Measurements from ENCODE around the gene PLVAP.
"Not testable (repeated sequence)": the region's sequence is repeated elsewhere in the genome, so short reads cannot be mapped to it uniquely, and the experiment has no call there.

PLVAP gene

GRCh38 chr19:17385878-17386611 is 8.9 kb upstream of the PLVAP start:
- peak; percentile 77 for DNase-seq (ENCODE audit: extremely low spot score)
- TF ChIP-seq HDGF (IDR thresholded peaks at IDR 0.05; ENCODE audit: borderline replicate concordance) (no peak), LEF1 (IDR thresholded peaks at IDR 0.05; ENCODE audit: borderline replicate concordance) (no peak), FOXA1 (IDR thresholded peaks at IDR 0.05) (no peak), BHLHE40 (IDR thresholded peaks at IDR 0.05; ENCODE audit: borderline replicate concordance) (no peak), ELF4 (IDR thresholded peaks at IDR 0.05) (no peak), L3MBTL2 (conservative IDR thresholded peaks at IDR 0.05) (no peak), CTBP1 (IDR thresholded peaks at IDR 0.05; ENCODE audit: borderline replicate concordance) (no peak), FOXM1 (IDR thresholded peaks at IDR 0.05; ENCODE audit: borderline replicate concordance) (no peak), FOXK2 (IDR thresholded peaks at IDR 0.05) (no peak), PKNOX1 (IDR thresholded peaks at IDR 0.05) (no peak), ARNT (IDR thresholded peaks at IDR 0.05) (no peak), SUZ12 (IDR thresholded peaks at IDR 0.05) (no peak), NFRKB (IDR thresholded peaks at IDR 0.05) (no peak), SP1 (IDR thresholded peaks at IDR 0.05) (no peak)
- CTCF ChIA-PET: interaction anchor here (0.7 to 1.7 kb wide), 7 partner anchors 10 to 599 kb away, joined by 3 to 9 read pairs (median 5); no protein-coding TSS in a partner anchor
- POLR2A ChIA-PET: no interaction called here

GRCh38 chr19:17380426-17381138 is 3.4 kb upstream of the PLVAP start:
- TF ChIP-seq NFRKB (IDR thresholded peaks at IDR 0.05) (no peak), FOXA1 (IDR thresholded peaks at IDR 0.05) (no peak), FOXK2 (IDR thresholded peaks at IDR 0.05) (no peak), FOXM1 (IDR thresholded peaks at IDR 0.05; ENCODE audit: borderline replicate concordance) (no peak), ARNT (IDR thresholded peaks at IDR 0.05) (no peak), CTBP1 (IDR thresholded peaks at IDR 0.05; ENCODE audit: borderline replicate concordance) (no peak)
- POLR2A ChIA-PET: no interaction called here
- DNase-seq (ENCODE audit: extremely low spot score): no peak
- CTCF ChIA-PET: no interaction called here

- TF ChIP-seq CTBP1 (IDR thresholded peaks at IDR 0.05; ENCODE audit: borderline replicate concordance) (no peak), HDGF (IDR thresholded peaks at IDR 0.05; ENCODE audit: borderline replicate concordance) (no peak), NFRKB (IDR thresholded peaks at IDR 0.05) (no peak), LEF1 (IDR thresholded peaks at IDR 0.05; ENCODE audit: borderline replicate concordance) (no peak), SUZ12 (IDR thresholded peaks at IDR 0.05) (no peak), FOXK2 (IDR thresholded peaks at IDR 0.05) (no peak), BHLHE40 (IDR thresholded peaks at IDR 0.05; ENCODE audit: borderline replicate concordance) (no peak), L3MBTL2 (conservative IDR thresholded peaks at IDR 0.05) (no peak), FOXM1 (IDR thresholded peaks at IDR 0.05; ENCODE audit: borderline replicate concordance) (no peak), FOXA1 (IDR thresholded peaks at IDR 0.05) (no peak), PKNOX1 (IDR thresholded peaks at IDR 0.05) (no peak), ELF4 (IDR thresholded peaks at IDR 0.05) (no peak), ARNT (IDR thresholded peaks at IDR 0.05) (no peak), ZNF384 (IDR thresholded peaks at IDR 0.05) (no peak), SP1 (IDR thresholded peaks at IDR 0.05) (no peak), TARDBP (IDR thresholded peaks at IDR 0.05) (no peak)
- no peak for DNase-seq (ENCODE audit: extremely low spot score)
- ChIA-PET POLR2A (no interaction called here), CTCF (no interaction called here)
These were observed 2.1 kb upstream of the PLVAP start for GRCh38 chr19:17379221-17379631.

- ChIA-PET POLR2A (no interaction called here), CTCF (interaction anchor here (0.6 kb wide), 1 partner anchor 12 kb away, joined by 3 read pairs; no protein-coding TSS in a partner anchor)
- DNase-seq (ENCODE audit: extremely low spot score): no peak
- no peak for TF ChIP-seq NFRKB (IDR thresholded peaks at IDR 0.05)
These were observed 1.1 kb upstream of the PLVAP start for GRCh38 chr19:17378271-17378670.

- CTCF ChIA-PET: interaction anchor here (0.7 kb wide), 1 partner anchor 204 kb away, joined by 10 read pairs; no protein-coding TSS in a partner anchor
- no peak for TF ChIP-seq PKNOX1 (IDR thresholded peaks at IDR 0.05)
- no peak for TF ChIP-seq L3MBTL2 (conservative IDR thresholded peaks at IDR 0.05)
- no peak for DNase-seq (ENCODE audit: extremely low spot score)
- POLR2A ChIA-PET: no interaction called here
These were observed 7.0 kb downstream of the PLVAP start for GRCh38 chr19:17370026-17370587.

- CTCF ChIA-PET: interaction anchor here (0.6 kb wide), 1 partner anchor 27 kb away, joined by 3 read pairs; no protein-coding TSS in a partner anchor
- TF ChIP-seq ZNF384 (IDR thresholded peaks at IDR 0.05): no peak
- TF ChIP-seq BHLHE40 (IDR thresholded peaks at IDR 0.05; ENCODE audit: borderline replicate concordance): no peak
- TF ChIP-seq ARNT (IDR thresholded peaks at IDR 0.05): no peak
- no peak for TF ChIP-seq TARDBP (IDR thresholded peaks at IDR 0.05)
- TF ChIP-seq PKNOX1 (IDR thresholded peaks at IDR 0.05): no peak
- no peak for TF ChIP-seq HDGF (IDR thresholded peaks at IDR 0.05; ENCODE audit: borderline replicate concordance)
- no peak for TF ChIP-seq L3MBTL2 (conservative IDR thresholded peaks at IDR 0.05)
- TF ChIP-seq SUZ12 (IDR thresholded peaks at IDR 0.05): no peak
- TF ChIP-seq FOXK2 (IDR thresholded peaks at IDR 0.05): no peak
- no peak for TF ChIP-seq NFRKB (IDR thresholded peaks at IDR 0.05)
- no peak for TF ChIP-seq FOXA1 (IDR thresholded peaks at IDR 0.05)
- no peak for TF ChIP-seq SP1 (IDR thresholded peaks at IDR 0.05)
- TF ChIP-seq LEF1 (IDR thresholded peaks at IDR 0.05; ENCODE audit: borderline replicate concordance): no peak
- TF ChIP-seq FOXM1 (IDR thresholded peaks at IDR 0.05; ENCODE audit: borderline replicate concordance): no peak
- no peak for TF ChIP-seq ELF4 (IDR thresholded peaks at IDR 0.05)
- no peak for TF ChIP-seq CTBP1 (IDR thresholded peaks at IDR 0.05; ENCODE audit: borderline replicate concordance)
- POLR2A ChIA-PET: no interaction called here
- DNase-seq (ENCODE audit: extremely low spot score): no peak
These were observed 11.8 kb downstream of the PLVAP start for GRCh38 chr19:17365361-17365760.

- DNase-seq (ENCODE audit: extremely low spot score); POLR2A ChIA-PET: not testable (repeated sequence)
- CTCF ChIA-PET: interaction anchor here (0.5 to 0.6 kb wide), 2 partner anchors 130 to 158 kb away, joined by 3 read pairs; no protein-coding TSS in a partner anchor
These were observed 13.1 kb downstream of the PLVAP start for GRCh38 chr19:17363852-17364605.

All from HEK293T (cell line).